Ovary (tissue), 9 donors: ENCODE data around the gene WNK4. TPM values are rescaled to one million over a fixed set of nuclear protein-coding genes. Genes with fewer than 3 reads are reported as not detected.

ENCODE experiments used
- DNase-seq, 5 donors: peaks; one replicate each; pipeline ENCODE4 v3.0.0-alpha.2; 2019 to 2020
- H3K27ac ChIP-seq, 2 donors: fragments of 200-600 bp; one replicate each; pipeline versions ENCODE4 v1.5.1 to v1.8.0; 2019 to 2022
- H3K27me3 ChIP-seq: fragments of 200-600 bp; one replicate; pipeline ENCODE4 v1.8.0; 2022
- H3K36me3 ChIP-seq: fragments of 200-600 bp; sonication (generic); one replicate; pipeline ENCODE4 v1.5.1; 2019
- H3K4me1 ChIP-seq: one replicate; pipeline ENCODE4 v1.8.1; 2013; ENCODE audit warnings: mild to moderate bottlenecking, moderate library complexity; ENCODE audit not compliant: insufficient read depth
- H3K4me3 ChIP-seq: fragments of 200-600 bp; sonication (generic); one replicate; pipeline ENCODE4 v1.5.1; 2017
- H3K9me3 ChIP-seq, 2 donors: fragments of 200-600 bp in 1 of 2; sonication (generic) in 1 of 2; one replicate each; pipeline versions ENCODE4 v1.5.1 to v1.8.1; 2013 to 2019; ENCODE audit warnings: mild to moderate bottlenecking in 1 of 2, moderate library complexity in 1 of 2
- EP300 ChIP-seq: sonication (generic); formaldehyde crosslinking; IDR thresholded peaks from one replicate; pipeline ENCODE4 v1.6.1; 2017; ENCODE audit warnings: antibody characterized with exemption
- POLR2A ChIP-seq: fragments of 450-650 bp; IDR thresholded peaks from one replicate; pipeline ENCODE4 v1.6.1; 2017; ENCODE audit warnings: antibody characterized with exemption, mild to moderate bottlenecking, moderate library complexity
- WGBS, 3 donors: extraction: QIAGEN DNeasy Blood & Tissue Kit in 1 of 3; methylation state at CpG; one replicate each; pipeline versions ENCODE4 v1.1.5 to v1.1.7; 2013 to 2017; 5-methylcytosine and 5-hydroxymethylcytosine counted together
- intact Hi-C, 4 donors: fragments of 100-400 bp; cut with DNase I; formaldehyde crosslinking; loops; one replicate each; pipeline versions ENCODE4 v1.11.0 to v1.15.1; 2022 to 2023
- polyA plus RNA-seq, 2 donors: library from polyadenylated mRNA; stranded (reverse); fragments of 200-250 nt in 1 of 2; fragments of 350-450 nt in 1 of 2; fragmentation: Illumina TruSeq in 1 of 2; extraction: RNeasy Lipid Tissue Mini Kit (QIAGEN cat#74804) in 1 of 2; gene quantifications; one replicate each; pipeline ENCODE4 v1.2.3, GENCODE V29; 2013 to 2014
- total RNA-seq, 7 donors: library from RNA; depleted of rRNA in 2 of 7; stranded (reverse); fragments of >200 nt in 2 of 7; fragmentation: NEBNext Ultra II Directional in 3 of 7; extraction: Animal tissue kit (Norgen Biotek cat#: 25700) in 3 of 7; gene quantifications; one replicate each; pipeline versions ENCODE4 v1.1.0 to v1.2.4, GENCODE V29; 2016 to 2023
- TF ChIP-seq, protein P1 (sequence below), 3 donors: fragments of 450-650 bp in 2 of 3; fragments of 200-600 bp in 1 of 3; IDR thresholded peaks; one replicate each; pipeline versions ENCODE4 v1.5.1 to v1.8.0; 2016 to 2022; ENCODE audit warnings: antibody characterized with exemption in 3 of 3, mild to moderate bottlenecking in 1 of 3
- donor health status: DM: no; HTN: no; CAD: no; lungs with moderate emphysema.
- donor health status: DM: no; HTN: no; CAD: no.
- donor health status: Bipolar disorder and iron deficiency.
- donor health status: DM: yes; HTN: yes; CAD: no.
- donor health status: DM: no; HTN: no; CAD: no.
- donor health status: DM: yes; HTN: yes; CAD: no.

The WNK4 gene
- total and polyA plus RNA-seq, 9 donors = 1.1 to 11.9 (median 2.1) TPM

DNA sequence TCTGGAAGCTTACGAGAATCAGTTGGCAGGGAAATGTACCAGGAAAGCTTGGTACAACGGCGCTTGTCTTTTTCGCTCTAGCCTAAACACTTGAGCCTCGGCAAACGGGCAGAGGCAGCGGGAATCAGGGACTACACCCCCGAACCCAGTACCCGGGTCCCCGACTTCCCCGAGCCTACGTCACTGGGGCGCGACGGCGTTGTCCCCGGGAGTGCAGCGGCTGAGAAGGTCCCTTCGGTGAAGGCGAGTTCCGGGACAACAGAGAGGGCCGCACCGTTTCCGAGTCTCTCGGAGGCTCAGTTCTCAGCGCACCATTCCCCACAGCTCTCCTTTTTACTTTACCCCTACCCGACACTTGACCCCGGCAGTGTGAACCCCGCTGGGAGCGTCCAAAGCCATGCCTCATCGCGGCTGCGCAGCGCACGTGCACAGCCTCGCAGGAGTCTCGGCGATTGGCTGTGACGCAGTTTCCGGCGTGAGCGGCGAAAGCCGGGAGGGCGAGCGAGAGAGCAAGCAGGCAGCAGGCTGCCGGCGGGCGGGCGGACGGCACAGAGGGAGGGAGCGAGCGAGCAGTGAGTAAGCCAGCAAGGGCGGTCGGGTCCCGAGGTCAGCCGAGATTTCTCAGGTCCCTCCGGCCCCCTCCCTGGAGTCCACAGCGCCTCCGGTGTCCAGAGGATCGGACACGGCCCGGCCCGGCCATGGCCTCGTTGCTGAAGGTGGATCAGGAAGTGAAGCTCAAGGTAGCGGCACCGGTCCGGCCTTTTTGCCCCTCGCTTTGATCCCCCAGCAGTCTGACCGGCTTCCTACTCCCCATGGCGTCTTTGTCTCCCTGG lies 52.7 kb downstream of the WNK4 start, which contains the start of gene PSME3:
Gene PSME3, plus strand, starts transcription at position 464 of the 833 bp plus-strand sequence. Its CDS starts 235 bp downstream, at position 699.
- no peaks in the 10 kb centered on the region for H3K27me3 ChIP-seq
- intact Hi-C loops = no loop called here
- no peaks in the 10 kb centered on the region for H3K9me3 ChIP-seq
- no peaks in the 10 kb centered on the region for H3K36me3 ChIP-seq
- no peaks in the 10 kb centered on the region for H3K4me1 ChIP-seq
- H3K4me3 ChIP-seq = peak within 1 kb of the TSS; percentile 74
- peak within 1 kb of the TSS; percentile 56 to 82 for H3K27ac ChIP-seq
- 0 to 1% (median 0%) methylated on average over 59 to 71 of the region's 71 CpGs for WGBS, 3 donors
- TF ChIP-seq EP300 (no peak), POLR2A (peak; percentile 86)
- TF ChIP-seq, protein P1, sequence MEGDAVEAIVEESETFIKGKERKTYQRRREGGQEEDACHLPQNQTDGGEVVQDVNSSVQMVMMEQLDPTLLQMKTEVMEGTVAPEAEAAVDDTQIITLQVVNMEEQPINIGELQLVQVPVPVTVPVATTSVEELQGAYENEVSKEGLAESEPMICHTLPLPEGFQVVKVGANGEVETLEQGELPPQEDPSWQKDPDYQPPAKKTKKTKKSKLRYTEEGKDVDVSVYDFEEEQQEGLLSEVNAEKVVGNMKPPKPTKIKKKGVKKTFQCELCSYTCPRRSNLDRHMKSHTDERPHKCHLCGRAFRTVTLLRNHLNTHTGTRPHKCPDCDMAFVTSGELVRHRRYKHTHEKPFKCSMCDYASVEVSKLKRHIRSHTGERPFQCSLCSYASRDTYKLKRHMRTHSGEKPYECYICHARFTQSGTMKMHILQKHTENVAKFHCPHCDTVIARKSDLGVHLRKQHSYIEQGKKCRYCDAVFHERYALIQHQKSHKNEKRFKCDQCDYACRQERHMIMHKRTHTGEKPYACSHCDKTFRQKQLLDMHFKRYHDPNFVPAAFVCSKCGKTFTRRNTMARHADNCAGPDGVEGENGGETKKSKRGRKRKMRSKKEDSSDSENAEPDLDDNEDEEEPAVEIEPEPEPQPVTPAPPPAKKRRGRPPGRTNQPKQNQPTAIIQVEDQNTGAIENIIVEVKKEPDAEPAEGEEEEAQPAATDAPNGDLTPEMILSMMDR (IDR thresholded peaks at IDR 0.05) = no peak
- peak; percentile 86 to 92 (median 89) for DNase-seq

DNA sequence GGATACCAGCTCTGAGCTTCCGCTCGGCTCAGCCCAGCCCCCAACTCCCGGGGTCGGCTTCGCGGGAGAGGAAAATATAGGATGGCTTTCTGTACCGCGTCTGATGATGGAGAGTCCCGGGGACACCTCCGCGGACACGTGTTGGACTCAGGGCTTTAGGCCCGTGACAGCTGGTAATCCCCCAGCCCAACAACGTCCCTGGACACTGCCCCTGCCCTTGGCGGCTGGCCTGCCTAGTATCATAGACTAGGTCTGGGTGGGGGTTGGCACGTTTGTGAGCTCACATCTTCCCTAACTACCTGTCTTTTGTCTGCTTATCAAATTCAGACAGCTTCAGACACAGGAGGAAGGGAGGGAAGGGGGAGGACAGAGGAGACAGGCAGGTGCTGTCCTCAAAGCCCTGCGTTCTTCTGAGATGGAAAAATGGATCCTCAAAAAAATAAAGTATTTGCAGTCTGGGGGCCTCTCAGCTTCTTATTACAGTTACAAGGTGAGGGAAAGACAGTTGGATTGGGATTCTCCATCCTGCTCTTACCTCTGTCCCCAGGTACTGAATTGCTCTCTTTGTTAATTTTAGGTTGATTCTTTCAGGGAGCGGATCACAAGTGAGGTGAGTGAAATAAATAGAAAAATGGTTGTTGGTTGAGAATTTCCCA lies 53.5 kb downstream of the WNK4 start:
- H3K27me3 ChIP-seq = no peaks in the 10 kb centered on the region
- no peaks in the 10 kb centered on the region for H3K4me1 ChIP-seq
- WGBS, 3 donors = 5 to 7% (median 5%) methylated on average over 17 to 18 of the region's 18 CpGs
- no peaks in the 10 kb centered on the region for H3K36me3 ChIP-seq
- peak overlapping the region; percentile 74 for H3K4me3 ChIP-seq
- H3K9me3 ChIP-seq = no peaks in the 10 kb centered on the region
- intact Hi-C loops = no loop called here
- DNase-seq = no peak
- no peak for TF ChIP-seq EP300
- TF ChIP-seq, protein P1 (IDR thresholded peaks at IDR 0.05) = no peak
- peak overlapping the region; percentile 56 to 82 for H3K27ac ChIP-seq

DNA sequence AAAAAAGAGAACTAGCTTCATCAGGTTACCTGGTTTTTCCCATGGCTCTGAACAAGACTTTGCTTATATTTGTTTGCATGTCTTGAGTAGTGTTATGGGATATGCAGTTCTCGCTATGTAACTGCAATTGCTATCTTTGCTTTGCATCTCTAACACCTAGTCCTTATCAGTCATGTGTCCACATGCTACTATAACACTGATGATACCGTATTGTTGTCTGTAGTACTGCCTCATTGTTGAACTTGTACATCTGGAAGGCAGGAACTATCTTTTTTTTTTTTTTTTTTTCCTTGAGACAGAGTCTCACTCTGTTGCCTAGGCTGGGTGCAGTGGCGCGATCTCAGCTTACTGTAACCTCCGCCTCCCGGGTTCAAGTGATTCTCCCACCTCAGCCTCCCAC lies 55.3 kb downstream of the WNK4 start:
- WGBS, 3 donors = 92 to 95% (median 94%) methylated on average over 6 of the region's 6 CpGs
- TF ChIP-seq POLR2A (no peak), EP300 (no peak)
- TF ChIP-seq, protein P1 (IDR thresholded peaks at IDR 0.05) = no peak
- Histone ChIP-seq H3K27ac (no peak overlapping the region), H3K4me1 (no peaks in the 10 kb centered on the region), H3K27me3 (no peaks in the 10 kb centered on the region), H3K36me3 (no peaks in the 10 kb centered on the region), H3K4me3 (no peak overlapping the region), H3K9me3 (no peaks in the 10 kb centered on the region)
- DNase-seq = no peak
- intact Hi-C loops = no loop called here

DNA sequence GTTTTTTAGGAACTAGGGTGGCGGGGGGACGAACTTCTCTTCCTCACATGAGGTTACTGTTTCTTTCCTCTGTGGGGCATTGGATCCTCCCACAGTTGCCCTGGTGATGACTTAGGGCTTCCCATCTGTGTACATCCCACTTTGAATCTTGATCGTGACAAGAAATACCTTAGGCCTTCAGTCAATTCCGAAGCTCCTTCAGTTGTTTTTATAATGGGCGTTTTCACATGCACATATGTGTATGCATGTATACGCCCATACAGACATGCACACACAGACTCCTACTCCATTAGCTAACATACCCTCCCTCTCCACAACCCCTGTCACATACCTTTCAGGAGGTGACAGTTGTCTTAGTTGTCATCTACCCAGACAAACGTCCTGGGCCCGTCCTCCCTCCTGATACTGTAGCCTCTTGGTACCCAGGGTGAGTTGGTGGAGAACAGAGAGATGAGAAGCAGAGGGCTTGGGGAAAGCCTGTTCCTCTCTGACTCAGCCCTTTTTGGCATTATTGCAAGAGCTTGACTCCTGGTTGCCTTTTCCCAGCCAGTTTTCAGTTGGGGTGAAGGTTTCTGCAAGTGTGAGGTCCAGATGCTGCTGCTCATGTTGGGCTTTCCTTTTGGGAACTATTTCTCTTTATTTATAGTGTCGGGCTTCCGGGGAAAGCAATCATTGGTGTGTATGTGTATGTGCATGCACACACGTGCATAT lies 61.7 kb downstream of the WNK4 start:
- H3K4me3 ChIP-seq = no peak overlapping the region
- no peak overlapping the region for H3K27ac ChIP-seq
- H3K27me3 ChIP-seq = no peaks in the 10 kb centered on the region
- TF ChIP-seq POLR2A = no peak
- TF ChIP-seq, protein P1 (IDR thresholded peaks at IDR 0.05) = no peak
- TF ChIP-seq EP300 = no peak
- no peaks in the 10 kb centered on the region for H3K4me1 ChIP-seq
- no peaks in the 10 kb centered on the region for H3K36me3 ChIP-seq
- 37 to 50% (median 39%) methylated on average over 11 of the region's 11 CpGs for WGBS, 3 donors
- H3K9me3 ChIP-seq = no peaks in the 10 kb centered on the region
- no peak for DNase-seq
- intact Hi-C loops = loop anchor here in 2 of 4 donors (5.0 to 10.0 kb wide), 2 partner anchors 95 to 153 kb away; partner anchors contain the start of gene RPL27 (in 1 of the 2)
